ENCODE results near the gene AMBRA1.

The AMBRA1 gene

GRCh38 chr11:46570790-46571398, 22.9 kb downstream of the AMBRA1 start:
- no peak for DNase-seq (ENCODE audit: low read depth in 2 of 2)

GRCh38 chr11:46565232-46565840, 28.5 kb downstream of the AMBRA1 start:
- no peak for DNase-seq (ENCODE audit: low read depth in 2 of 2)

GRCh38 chr11:46564459-46564858, 29.4 kb downstream of the AMBRA1 start:
- no peak for DNase-seq (ENCODE audit: low read depth in 2 of 2)

- no peak for DNase-seq (ENCODE audit: low read depth in 2 of 2)
These were observed 31.3 kb downstream of the AMBRA1 start for GRCh38 chr11:46562527-46562926.

- DNase-seq (ENCODE audit: low read depth in 2 of 2), result no peak
These were observed 33.4 kb downstream of the AMBRA1 start for GRCh38 chr11:46560300-46560991.

- no peak for DNase-seq (ENCODE audit: low read depth in 2 of 2)
These were observed 34.0 kb downstream of the AMBRA1 start for GRCh38 chr11:46559815-46560214.

- no peak for DNase-seq (ENCODE audit: low read depth in 2 of 2)
These were observed 36.1 kb downstream of the AMBRA1 start for GRCh38 chr11:46557684-46558151.

GRCh38 chr11:46555267-46556054, 38.4 kb downstream of the AMBRA1 start:
- no peak for DNase-seq (ENCODE audit: low read depth in 2 of 2)

GRCh38 chr11:46554213-46555147, 39.3 kb downstream of the AMBRA1 start:
- no peak for DNase-seq (ENCODE audit: low read depth in 2 of 2)

GRCh38 chr11:46553814-46554212, 40.0 kb downstream of the AMBRA1 start:
- DNase-seq (ENCODE audit: low read depth in 2 of 2), result no peak

- no peak for DNase-seq (ENCODE audit: low read depth in 2 of 2)
These were observed 42.6 kb downstream of the AMBRA1 start for GRCh38 chr11:46551261-46551660.

GRCh38 chr11:46547579-46547978, 46.2 kb downstream of the AMBRA1 start:
- no peak for DNase-seq (ENCODE audit: low read depth in 2 of 2)

- DNase-seq (ENCODE audit: low read depth in 2 of 2), result no peak
These were observed 50.3 kb downstream of the AMBRA1 start for GRCh38 chr11:46543564-46543963.

- DNase-seq (ENCODE audit: low read depth in 2 of 2), result no peak
These were observed 52.0 kb downstream of the AMBRA1 start for GRCh38 chr11:46541593-46542371.

GRCh38 chr11:46540807-46541206, 53.0 kb downstream of the AMBRA1 start:
- no peak for DNase-seq (ENCODE audit: low read depth in 2 of 2)

- peak; percentile 22 to 49 for DNase-seq (ENCODE audit: low read depth in 2 of 2)
These were observed 56.1 kb downstream of the AMBRA1 start for GRCh38 chr11:46537537-46538295.

GRCh38 chr11:46537121-46537520, 56.7 kb downstream of the AMBRA1 start:
- no peak for DNase-seq (ENCODE audit: low read depth in 2 of 2)

- DNase-seq (ENCODE audit: low read depth in 2 of 2), result no peak
These were observed 58.1 kb downstream of the AMBRA1 start for GRCh38 chr11:46535688-46536087.

- no peak for DNase-seq (ENCODE audit: low read depth in 2 of 2)
These were observed 59.1 kb downstream of the AMBRA1 start for GRCh38 chr11:46534711-46535110.
